Activated CD4-positive, alpha-beta T cell treated with anti-CD3 and anti-CD28 coated beads, Interleukin-2, amount 10 ng/mL, durations not matched to agents 7 days and 5 days (primary cell): ENCODE data around the gene TNXB. TPM values are rescaled to one million over a fixed set of nuclear protein-coding genes. Genes with fewer than 3 reads are reported as not detected.
"Not testable (repeated sequence)": the region's sequence is repeated elsewhere in the genome, so short reads cannot be mapped to it uniquely, and the experiment has no call there.

Experiments used
- CTCF ChIA-PET: fragments of 350-600 bp; sonication (Branson Sonifier 250); formaldehyde crosslinking; loops from one replicate; lab custom pipeline; 2021; ENCODE audit warnings: antibody characterized with exemption; lab: Charles Lee
- POLR2A ChIA-PET: fragments of 350-600 bp; sonication (Branson Sonifier 250); formaldehyde crosslinking; loops from one replicate; lab custom pipeline; 2021; ENCODE audit warnings: antibody characterized with exemption; lab: Charles Lee
- DNase-seq: peaks from one replicate; pipeline ENCODE4 v3.0.0-alpha.2; 2020
- H3K27ac Mint-ChIP-seq: one replicate; pipeline ENCODE4 v1.8.0; 2021; ENCODE audit warnings: mild to moderate bottlenecking, moderate library complexity, mixed read lengths
- H3K27me3 Mint-ChIP-seq: one replicate; pipeline ENCODE4 v1.8.0; 2021; ENCODE audit warnings: mixed read lengths
- H3K36me3 Mint-ChIP-seq: one replicate; pipeline ENCODE4 v1.8.0; 2021; ENCODE audit warnings: low read depth, mixed read lengths
- H3K4me1 Mint-ChIP-seq: one replicate; pipeline ENCODE4 v1.8.0; 2021; ENCODE audit warnings: mixed read lengths
- H3K4me3 Mint-ChIP-seq: one replicate; pipeline ENCODE4 v1.8.0; 2021; ENCODE audit warnings: mild to moderate bottlenecking, moderate library complexity, mixed read lengths
- H3K9me3 Mint-ChIP-seq: one replicate; pipeline ENCODE4 v1.8.0; 2021; ENCODE audit warnings: mixed read lengths
- total RNA-seq, 2 experiments: library from RNA; stranded (reverse); gene quantifications; one replicate each; pipeline ENCODE4 v1.2.3, GENCODE V29; 2021

The TNXB gene
- total RNA-seq, 2 experiments from 2014 or later: 3.9 to 6.7 TPM

DNA sequence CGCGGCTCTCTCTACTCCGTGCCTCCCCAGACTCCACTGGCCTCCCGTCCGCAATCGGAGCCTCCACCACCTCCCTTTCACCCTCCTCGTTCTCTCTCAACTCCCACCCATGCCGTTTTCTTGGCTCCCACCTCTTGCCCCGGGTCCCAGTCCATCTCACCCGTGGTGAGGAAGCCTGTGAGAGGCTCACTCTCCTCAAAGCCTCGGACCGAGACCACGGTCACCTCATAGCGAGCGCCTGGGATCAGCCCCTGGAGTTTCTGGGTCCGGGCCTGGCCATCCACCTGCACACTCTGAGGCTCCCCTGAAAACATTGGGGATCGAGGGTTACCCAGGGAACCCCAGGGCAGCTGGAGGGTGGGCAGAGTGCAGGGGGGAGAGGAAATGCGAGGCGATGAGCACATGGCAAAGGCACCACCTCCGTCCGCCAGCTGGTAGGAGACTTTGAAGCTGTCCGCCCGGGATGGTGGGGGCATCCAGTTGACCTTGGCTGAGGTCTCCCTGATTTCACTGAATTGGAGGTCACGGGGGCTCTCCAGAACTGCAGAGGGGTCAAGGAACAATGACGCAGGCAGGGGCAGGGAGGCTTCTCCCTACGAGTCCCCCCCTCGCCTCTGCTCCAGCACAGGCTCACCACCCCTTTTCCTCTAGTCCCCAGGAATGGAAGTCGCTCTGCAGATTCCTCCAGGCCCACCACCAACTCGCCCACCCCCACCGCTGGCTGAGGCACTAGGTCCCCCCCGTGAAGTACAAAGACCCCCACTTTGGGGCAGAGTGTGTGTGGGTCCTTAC, 65.4 kb downstream of the TNXB start:
- H3K4me3 Mint-ChIP-seq, DNase-seq, POLR2A ChIA-PET, CTCF ChIA-PET, H3K27ac Mint-ChIP-seq, H3K4me1 Mint-ChIP-seq, H3K27me3 Mint-ChIP-seq, H3K36me3 Mint-ChIP-seq, H3K9me3 Mint-ChIP-seq: not testable (repeated sequence)

DNA sequence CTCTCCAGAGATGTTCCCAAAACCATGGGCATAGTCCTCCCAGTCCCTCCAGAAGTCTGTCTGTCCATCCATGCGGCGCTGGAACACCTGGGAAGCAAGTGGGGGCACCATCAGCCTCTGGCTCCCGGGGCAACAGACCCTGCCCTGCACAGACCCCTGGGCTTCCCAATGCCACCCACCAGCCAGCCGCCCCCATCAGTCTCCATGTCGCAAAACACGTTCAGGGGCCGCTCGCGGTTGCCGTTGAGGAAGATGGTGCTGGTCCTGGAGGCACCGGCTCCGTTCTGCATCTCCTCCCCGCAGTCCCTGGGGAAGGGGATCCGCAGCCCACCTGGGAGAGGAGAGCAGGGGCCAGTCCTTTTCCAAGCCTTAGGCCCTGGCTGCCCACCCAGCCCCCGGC, 66.9 kb downstream of the TNXB start:
- POLR2A ChIA-PET, H3K36me3 Mint-ChIP-seq: not testable (repeated sequence)

DNA sequence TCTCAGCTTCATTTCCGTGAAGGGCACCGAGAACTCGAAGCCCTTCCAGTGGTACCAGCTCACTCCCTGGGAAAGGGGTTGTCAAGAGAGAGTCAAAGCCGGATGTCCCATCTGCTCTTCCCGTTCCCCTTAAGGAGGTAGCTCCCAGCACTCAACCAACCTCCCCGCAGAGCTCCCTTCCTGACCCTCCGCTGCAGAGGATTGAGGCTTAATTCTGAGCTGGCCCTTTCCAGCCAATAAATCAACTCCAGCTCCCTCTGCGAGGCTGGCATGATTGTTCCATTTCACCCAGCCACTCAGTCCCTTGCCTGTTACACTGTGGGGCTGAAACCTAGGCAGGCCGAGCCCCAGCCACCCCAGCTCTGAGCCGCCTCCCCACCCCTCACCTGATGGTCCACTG, 67.8 kb downstream of the TNXB start:
- CTCF ChIA-PET: not testable (repeated sequence)

More for the DNA sequence above, 66.9 kb downstream of the TNXB start:
- H3K4me3 Mint-ChIP-seq, CTCF ChIA-PET, H3K4me1 Mint-ChIP-seq, DNase-seq, H3K27ac Mint-ChIP-seq, H3K27me3 Mint-ChIP-seq, H3K9me3 Mint-ChIP-seq: not testable (repeated sequence)

DNA sequence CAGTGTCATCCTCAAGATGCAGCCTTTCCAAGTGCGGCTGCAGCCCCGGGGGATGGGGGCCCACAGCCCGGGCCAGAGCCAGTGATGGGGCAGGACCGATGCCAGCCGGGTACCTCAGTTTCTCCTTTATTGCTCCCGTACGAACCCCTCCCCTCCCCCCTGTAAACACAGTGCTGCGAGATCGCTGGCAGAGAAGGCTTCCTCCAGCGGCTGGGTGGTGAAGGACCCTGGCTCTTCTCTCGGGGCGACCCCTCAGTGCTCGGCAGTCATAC, 68.2 kb downstream of the TNXB start:
- H3K27me3 Mint-ChIP-seq, CTCF ChIA-PET, H3K27ac Mint-ChIP-seq, POLR2A ChIA-PET, H3K36me3 Mint-ChIP-seq, H3K9me3 Mint-ChIP-seq, DNase-seq, H3K4me3 Mint-ChIP-seq, H3K4me1 Mint-ChIP-seq: not testable (repeated sequence)

More for the DNA sequence above, 67.8 kb downstream of the TNXB start:
- DNase-seq, H3K27me3 Mint-ChIP-seq, POLR2A ChIA-PET, H3K36me3 Mint-ChIP-seq, H3K9me3 Mint-ChIP-seq, H3K27ac Mint-ChIP-seq, H3K4me1 Mint-ChIP-seq, H3K4me3 Mint-ChIP-seq: not testable (repeated sequence)

DNA sequence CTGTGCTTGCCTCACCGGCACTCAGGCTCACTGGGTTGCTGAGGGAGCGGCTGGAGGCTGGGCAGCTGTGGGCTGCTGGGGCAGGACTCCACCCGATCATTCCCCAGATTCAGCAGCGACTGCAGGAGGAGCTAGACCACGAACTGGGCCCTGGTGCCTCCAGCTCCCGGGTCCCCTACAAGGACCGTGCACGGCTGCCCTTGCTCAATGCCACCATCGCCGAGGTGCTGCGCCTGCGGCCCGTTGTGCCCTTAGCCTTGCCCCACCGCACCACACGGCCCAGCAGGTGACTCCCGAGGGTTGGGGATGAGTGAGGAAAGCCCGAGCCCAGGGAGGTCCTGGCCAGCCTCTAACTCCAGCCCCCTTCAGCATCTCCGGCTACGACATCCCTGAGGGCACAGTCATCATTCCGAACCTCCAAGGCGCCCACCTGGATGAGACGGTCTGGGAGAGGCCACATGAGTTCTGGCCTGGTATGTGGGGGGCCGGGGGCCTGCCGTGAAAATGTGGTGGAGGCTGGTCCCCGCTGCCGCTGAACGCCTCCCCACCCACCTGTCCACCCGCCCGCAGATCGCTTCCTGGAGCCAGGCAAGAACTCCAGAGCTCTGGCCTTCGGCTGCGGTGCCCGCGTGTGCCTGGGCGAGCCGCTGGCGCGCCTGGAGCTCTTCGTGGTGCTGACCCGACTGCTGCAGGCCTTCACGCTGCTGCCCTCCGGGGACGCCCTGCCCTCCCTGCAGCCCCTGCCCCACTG, 68.7 kb downstream of the TNXB start:
- H3K4me3 Mint-ChIP-seq, H3K27ac Mint-ChIP-seq, CTCF ChIA-PET, H3K36me3 Mint-ChIP-seq, H3K9me3 Mint-ChIP-seq, DNase-seq, H3K27me3 Mint-ChIP-seq, POLR2A ChIA-PET, H3K4me1 Mint-ChIP-seq: not testable (repeated sequence)

DNA sequence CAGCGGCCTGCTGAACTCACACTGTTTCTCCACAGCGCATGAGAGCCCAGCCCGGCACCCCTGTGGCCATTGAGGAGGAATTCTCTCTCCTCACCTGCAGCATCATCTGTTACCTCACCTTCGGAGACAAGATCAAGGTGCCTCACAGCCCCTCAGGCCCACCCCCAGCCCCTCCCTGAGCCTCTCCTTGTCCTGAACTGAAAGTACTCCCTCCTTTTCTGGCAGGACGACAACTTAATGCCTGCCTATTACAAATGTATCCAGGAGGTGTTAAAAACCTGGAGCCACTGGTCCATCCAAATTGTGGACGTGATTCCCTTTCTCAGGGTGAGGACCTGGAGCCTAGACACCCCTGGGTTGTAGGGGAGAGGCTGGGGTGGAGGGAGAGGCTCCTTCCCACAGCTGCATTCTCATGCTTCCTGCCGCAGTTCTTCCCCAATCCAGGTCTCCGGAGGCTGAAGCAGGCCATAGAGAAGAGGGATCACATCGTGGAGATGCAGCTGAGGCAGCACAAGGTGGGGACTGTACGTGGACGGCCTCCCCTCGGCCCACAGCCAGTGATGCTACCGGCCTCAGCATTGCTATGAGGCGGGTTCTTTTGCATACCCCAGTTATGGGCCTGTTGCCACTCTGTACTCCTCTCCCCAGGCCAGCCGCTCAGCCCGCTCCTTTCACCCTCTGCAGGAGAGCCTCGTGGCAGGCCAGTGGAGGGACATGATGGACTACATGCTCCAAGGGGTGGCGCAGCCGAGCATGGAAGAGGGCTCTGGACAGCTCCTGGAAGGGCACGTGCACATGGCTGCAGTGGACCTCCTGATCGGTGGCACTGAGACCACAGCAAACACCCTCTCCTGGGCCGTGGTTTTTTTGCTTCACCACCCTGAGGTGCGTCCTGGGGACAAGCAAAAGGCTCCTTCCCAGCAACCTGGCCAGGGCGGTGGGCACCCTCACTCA, 69.5 kb downstream of the TNXB start:
- POLR2A ChIA-PET, H3K27me3 Mint-ChIP-seq, H3K4me3 Mint-ChIP-seq, DNase-seq, H3K27ac Mint-ChIP-seq, CTCF ChIA-PET, H3K36me3 Mint-ChIP-seq, H3K4me1 Mint-ChIP-seq, H3K9me3 Mint-ChIP-seq: not testable (repeated sequence)

DNA sequence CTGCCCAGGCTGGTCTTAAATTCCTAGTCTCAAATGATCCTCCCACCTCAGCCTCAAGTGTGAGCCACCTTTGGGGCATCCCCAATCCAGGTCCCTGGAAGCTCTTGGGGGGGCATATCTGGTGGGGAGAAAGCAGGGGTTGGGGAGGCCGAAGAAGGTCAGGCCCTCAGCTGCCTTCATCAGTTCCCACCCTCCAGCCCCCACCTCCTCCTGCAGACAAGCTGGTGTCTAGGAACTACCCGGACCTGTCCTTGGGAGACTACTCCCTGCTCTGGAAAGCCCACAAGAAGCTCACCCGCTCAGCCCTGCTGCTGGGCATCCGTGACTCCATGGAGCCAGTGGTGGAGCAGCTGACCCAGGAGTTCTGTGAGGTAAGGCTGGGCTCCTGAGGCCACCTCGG, 70.3 kb downstream of the TNXB start:
- H3K36me3 Mint-ChIP-seq, H3K27me3 Mint-ChIP-seq, H3K27ac Mint-ChIP-seq, POLR2A ChIA-PET, CTCF ChIA-PET, H3K4me1 Mint-ChIP-seq, DNase-seq, H3K4me3 Mint-ChIP-seq, H3K9me3 Mint-ChIP-seq: not testable (repeated sequence)

DNA sequence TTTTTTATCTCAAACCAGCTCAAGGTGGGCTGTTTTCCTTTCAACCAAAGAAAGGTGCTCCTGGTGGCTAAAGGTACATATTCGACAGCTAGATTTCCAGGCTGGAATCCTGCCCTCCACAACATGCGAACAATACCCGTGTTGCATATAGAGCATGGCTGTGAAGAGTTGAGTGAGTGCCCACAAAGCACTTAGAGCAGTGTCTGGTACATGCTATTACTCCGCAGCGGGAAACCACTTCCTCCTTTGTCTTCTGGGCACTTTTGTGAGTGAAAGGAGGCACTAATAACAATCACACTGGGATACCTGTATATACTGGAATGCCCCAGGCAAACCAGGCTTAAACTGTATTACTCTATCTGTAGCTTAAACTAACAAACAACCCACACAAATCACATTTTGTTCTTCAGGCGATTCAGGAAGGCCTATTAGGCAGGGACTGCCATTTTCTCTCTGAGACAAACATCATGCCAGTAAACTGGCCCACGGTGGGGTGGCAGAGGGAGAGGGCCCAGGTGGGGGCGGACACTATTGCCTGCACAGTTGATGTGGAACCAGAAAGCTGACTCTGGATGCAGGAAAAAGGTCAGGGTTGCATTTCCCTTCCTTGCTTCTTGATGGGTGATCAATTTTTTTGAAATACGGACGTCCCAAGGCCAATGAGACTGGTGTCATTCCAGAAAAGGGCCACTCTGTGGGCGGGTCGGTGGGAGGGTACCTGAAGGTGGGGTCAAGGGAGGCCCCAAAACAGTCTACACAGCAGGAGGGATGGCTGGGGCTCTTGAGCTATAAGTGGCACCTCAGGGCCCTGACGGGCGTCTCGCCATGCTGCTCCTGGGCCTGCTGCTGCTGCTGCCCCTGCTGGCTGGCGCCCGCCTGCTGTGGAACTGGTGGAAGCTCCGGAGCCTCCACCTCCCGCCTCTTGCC, 71.3 kb downstream of the TNXB start, which contains the start of gene CYP21A2:
Gene CYP21A2, plus strand, starts transcription at position 818 of the 927 bp plus-strand sequence. Its CDS starts 8 bp downstream, at position 826.
- H3K27me3 Mint-ChIP-seq, H3K4me1 Mint-ChIP-seq, POLR2A ChIA-PET, H3K9me3 Mint-ChIP-seq, CTCF ChIA-PET, H3K4me3 Mint-ChIP-seq, DNase-seq, H3K36me3 Mint-ChIP-seq: not testable (repeated sequence)
- peak within 1 kb of the TSS; percentile 46 for H3K27ac Mint-ChIP-seq

DNA sequence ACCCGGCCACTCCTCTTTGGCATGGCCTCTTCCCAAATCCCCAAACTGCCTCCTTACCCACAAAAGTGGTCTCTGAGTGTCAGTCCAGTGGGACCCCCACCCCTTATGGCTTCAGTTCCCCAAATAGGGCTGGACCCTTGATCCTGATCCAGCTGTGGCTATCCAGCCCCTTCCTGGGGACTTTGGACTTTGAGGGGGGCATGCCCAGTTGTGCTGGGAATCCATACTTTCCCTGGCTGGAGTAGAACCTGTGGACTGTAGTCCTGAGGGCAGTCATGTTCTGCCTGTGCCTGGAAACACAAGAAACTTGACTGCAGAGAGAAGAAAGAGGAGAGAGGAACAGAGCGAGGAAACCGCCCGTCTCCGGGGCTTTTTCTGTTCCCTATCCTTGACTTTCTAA, 72.0 kb downstream of the TNXB start:
- H3K4me1 Mint-ChIP-seq, H3K9me3 Mint-ChIP-seq, POLR2A ChIA-PET, H3K36me3 Mint-ChIP-seq, DNase-seq, H3K27ac Mint-ChIP-seq, H3K27me3 Mint-ChIP-seq, H3K4me3 Mint-ChIP-seq, CTCF ChIA-PET: not testable (repeated sequence)

DNA sequence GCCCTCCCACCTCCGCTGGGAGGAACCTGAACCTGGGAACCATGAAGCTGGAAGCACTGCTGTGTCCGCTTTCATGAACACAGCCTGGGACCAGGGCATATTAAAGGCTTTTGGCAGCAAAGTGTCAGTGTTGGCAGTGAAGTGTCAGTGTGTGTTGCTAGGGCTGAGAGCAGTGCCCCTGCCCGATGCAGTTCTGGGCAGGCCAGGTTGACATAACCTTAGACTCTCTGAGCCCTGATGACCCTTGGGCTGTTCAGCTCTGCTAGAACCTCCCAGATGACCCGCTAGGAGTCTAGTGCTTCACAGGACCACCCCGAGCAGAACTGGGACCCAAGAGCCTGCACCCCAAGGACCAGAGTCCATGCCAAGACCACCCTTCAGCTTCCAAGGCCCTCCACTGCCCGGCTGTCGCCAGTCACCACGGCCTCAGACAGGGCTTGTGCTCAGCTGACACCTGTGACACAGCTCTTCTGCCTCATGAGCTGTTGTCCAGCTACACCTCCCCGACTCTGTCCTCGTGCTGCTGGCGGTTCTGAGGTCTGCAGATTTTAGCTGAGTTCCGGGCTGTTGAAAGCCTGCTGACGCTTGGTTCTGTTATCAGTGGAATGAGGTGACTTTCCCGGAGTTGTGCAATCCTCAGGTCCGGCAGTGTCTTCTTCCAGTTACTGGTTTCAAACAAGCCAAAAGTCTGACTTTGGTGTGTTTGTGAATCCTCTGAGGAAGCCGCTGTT, 73.7 kb downstream of the TNXB start:
- H3K4me3 Mint-ChIP-seq, DNase-seq, H3K27ac Mint-ChIP-seq: not testable (repeated sequence)

DNA sequence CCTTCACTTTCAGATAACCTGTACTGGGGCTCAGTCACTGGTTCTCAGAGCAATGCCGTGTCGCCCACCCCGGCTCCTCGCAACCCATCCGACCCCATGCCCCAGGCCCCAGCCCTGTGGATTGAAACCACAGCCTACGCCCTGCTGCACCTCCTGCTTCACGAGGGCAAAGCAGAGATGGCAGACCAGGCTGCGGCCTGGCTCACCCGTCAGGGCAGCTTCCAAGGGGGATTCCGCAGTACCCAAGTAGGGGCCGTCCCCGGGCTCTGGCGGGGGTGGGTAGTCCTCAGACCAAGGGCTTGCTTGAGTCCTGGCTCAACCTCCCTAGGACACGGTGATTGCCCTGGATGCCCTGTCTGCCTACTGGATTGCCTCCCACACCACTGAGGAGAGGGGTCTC, 79.6 kb downstream of the TNXB start:
- H3K27me3 Mint-ChIP-seq, H3K4me1 Mint-ChIP-seq, CTCF ChIA-PET, H3K27ac Mint-ChIP-seq, H3K4me3 Mint-ChIP-seq, H3K9me3 Mint-ChIP-seq, POLR2A ChIA-PET, H3K36me3 Mint-ChIP-seq, DNase-seq: not testable (repeated sequence)

More for the DNA sequence above, 73.7 kb downstream of the TNXB start:
- H3K36me3 Mint-ChIP-seq, H3K9me3 Mint-ChIP-seq, POLR2A ChIA-PET, H3K27me3 Mint-ChIP-seq, H3K4me1 Mint-ChIP-seq, CTCF ChIA-PET: not testable (repeated sequence)

DNA sequence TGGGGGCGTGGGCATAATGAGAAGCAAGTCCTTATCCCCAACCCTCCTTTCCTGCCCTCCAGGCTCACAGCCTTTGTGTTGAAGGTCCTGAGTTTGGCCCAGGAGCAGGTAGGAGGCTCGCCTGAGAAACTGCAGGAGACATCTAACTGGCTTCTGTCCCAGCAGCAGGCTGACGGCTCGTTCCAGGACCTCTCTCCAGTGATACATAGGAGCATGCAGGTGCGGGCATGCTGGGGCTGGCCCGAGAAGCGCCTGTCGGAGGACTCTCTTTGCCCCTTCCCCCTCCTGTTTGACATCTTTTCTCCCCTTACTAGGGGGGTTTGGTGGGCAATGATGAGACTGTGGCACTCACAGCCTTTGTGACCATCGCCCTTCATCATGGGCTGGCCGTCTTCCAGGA, 80.5 kb downstream of the TNXB start:
- H3K4me3 Mint-ChIP-seq, H3K36me3 Mint-ChIP-seq, CTCF ChIA-PET, POLR2A ChIA-PET, DNase-seq, H3K9me3 Mint-ChIP-seq, H3K27me3 Mint-ChIP-seq, H3K4me1 Mint-ChIP-seq, H3K27ac Mint-ChIP-seq: not testable (repeated sequence)
